ENCODE measurements around the gene TSPOAP1.
A peak's percentile ranks its signal among the peaks of the same experiment; 100 is the strongest.
"Not testable (repeated sequence)": the region's sequence is repeated elsewhere in the genome, so short reads cannot be mapped to it uniquely, and the experiment has no call there.

TSPOAP1 gene

GRCh38 chr17:58341136-58341860, 12.7 kb upstream of the TSPOAP1 start:
- FAIRE-seq; DNase-seq (ENCODE audit: insufficient read length, low spot score): not testable (repeated sequence)

GRCh38 chr17:58340405-58340876, 11.8 kb upstream of the TSPOAP1 start:
- no peak for FAIRE-seq

DNA sequence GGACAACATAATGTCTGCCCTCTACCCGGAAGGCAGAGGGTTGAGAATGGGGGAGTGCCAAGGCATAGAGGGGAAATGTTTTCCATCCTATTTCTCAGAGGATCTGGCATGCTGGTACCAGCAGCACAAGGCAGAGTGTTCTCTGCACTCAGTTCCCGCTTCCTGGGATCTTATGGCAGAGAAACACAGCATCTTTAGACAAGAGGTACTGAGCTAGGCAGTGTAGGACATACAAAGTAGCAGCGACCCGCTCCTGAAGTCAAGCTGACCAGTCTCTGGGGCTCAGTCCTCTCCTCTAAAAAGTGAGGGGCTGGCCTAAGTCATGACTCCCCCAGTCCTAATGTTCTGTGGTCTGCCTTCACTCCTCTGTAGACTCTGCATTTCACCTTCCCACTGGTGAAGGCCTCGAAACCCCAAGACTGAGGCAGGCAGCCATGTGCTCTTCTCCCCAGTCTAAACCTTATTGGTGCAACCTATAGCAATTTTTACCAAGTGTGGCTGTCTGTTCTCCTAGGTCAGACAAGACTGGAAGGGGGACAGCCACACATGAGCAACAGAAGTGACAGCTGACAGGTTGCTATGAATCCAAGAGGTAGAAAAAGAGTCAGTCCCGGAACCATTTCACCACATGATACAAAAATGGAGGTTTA, 11.3 kb upstream of the TSPOAP1 start:
- FAIRE-seq = peak; percentile 86
- no peak for DNase-seq (ENCODE audit: insufficient read length, low spot score)

More at GRCh38 chr17:58340405-58340876, 11.8 kb upstream of the TSPOAP1 start:
- no peak for DNase-seq (ENCODE audit: insufficient read length, low spot score)

GRCh38 chr17:58338841-58339754, 10.5 kb upstream of the TSPOAP1 start:
- FAIRE-seq = peak; percentile 88
- DNase-seq (ENCODE audit: insufficient read length, low spot score) = no peak

DNA sequence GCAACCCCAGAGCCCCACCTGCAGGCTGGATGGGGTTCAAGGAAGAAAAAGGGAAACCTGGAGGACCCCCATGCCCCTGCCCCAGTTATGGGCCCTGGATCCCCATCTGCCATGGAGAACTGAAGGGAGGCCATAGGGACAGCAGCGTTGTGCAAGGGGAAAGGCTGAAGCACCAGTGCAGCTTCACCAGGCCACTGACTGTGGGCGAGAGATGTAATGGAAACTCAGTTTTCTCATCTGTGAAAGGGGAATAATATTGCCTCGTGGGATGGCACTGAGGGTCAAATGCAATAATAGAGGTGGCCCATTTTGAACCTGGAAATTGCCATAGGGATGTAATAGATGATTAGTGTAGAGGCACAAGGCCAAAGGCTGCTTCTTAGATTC, 9.9 kb upstream of the TSPOAP1 start:
- DNase-seq (ENCODE audit: insufficient read length, low spot score) (no peak), FAIRE-seq (no peak)

DNA sequence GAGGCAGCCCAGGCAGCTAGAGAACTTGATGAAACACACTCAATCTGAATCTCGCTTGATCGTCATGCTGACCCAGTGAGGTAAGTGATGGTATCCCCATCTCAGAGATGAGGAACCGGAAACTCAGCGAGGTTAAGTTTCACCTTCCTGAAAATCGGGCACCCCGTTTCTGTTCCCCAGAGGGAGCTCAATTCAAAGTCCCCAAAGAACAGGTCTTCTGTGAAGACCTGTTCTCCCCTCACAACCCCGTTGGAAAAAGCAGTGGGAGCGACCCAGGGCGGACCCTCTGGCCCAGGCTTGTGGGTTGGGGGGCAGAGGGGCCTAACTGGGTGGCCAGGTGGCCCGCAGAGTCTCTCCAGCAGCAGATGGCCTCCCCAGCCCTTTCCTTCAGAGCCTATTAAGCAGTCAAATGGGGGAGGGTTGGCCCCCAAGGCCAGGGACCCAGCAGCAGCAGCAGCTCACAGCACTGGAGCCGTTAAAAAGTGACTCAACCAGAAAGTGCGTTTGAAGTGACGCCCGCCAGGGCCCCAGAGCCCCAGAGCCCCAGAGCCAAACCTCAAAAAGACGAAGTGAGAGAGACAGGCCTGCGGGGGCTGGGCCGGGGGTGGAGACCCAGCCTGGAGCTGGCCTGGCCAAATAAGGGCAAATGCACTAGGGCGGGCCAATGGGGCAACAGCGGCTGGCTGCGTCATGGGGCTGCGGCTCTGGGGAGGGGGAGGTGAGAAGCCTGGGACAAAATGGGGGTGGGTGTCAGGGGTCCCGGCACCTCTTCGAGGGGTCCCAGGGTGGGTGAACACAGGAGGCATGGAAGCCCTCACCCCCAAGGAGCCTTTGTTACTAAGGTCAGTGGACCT, 9.2 kb upstream of the TSPOAP1 start:
- no peak for DNase-seq (ENCODE audit: insufficient read length, low spot score)

GRCh38 chr17:58337210-58337599, 8.6 kb upstream of the TSPOAP1 start:
- FAIRE-seq = peak; percentile 59
- DNase-seq (ENCODE audit: insufficient read length, low spot score) = no peak

More for the DNA sequence above, 9.2 kb upstream of the TSPOAP1 start:
- peak; percentile 79 for FAIRE-seq

DNA sequence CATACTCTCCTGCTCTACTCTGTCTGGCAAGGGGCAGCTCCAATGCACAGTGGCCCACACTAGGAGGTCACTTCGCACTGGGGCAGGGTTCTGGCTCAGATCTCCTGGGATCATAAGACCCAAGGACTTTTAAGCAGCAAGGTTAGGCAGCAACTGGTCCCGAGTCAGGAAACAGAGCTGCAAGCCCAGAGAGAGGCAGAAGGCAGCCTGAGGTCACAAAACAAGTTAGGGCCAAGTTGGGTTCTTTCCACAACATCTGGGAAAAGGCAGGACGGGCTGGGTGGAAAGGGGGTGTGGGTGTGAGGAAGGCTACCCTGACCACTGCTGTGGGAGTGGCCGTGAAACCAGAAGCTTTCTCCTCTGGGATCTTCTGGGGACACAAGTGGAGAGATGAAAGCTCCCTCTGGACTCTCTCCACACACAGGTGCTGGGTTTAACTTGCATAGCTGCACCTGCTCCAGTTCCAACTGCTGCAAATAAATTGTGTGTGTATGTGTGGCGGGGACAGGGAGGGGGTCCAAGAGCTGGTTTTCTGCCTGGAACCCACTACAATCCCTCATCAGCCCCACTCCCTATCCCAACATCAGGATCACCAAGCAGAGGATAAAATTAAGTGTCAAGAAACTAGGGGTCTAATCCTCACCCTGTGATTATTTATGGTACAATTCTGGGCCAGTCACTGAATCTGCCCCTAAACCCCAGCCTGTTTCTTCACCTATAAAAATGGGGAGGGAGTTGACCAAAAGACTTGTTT, 8.0 kb upstream of the TSPOAP1 start:
- no peak for FAIRE-seq
- DNase-seq (ENCODE audit: insufficient read length, low spot score) = no peak

- DNase-seq (ENCODE audit: insufficient read length, low spot score) = no peak
- FAIRE-seq = peak; percentile 93
Observed at GRCh38 chr17:58335779-58336455, 7.3 kb upstream of the TSPOAP1 start.

GRCh38 chr17:58335061-58335731, 6.6 kb upstream of the TSPOAP1 start:
- no peak for DNase-seq (ENCODE audit: insufficient read length, low spot score)
- peak; percentile 61 for FAIRE-seq

- FAIRE-seq (no peak), DNase-seq (ENCODE audit: insufficient read length, low spot score) (no peak)
Observed at GRCh38 chr17:58334661-58335060, 6.1 kb upstream of the TSPOAP1 start.

DNA sequence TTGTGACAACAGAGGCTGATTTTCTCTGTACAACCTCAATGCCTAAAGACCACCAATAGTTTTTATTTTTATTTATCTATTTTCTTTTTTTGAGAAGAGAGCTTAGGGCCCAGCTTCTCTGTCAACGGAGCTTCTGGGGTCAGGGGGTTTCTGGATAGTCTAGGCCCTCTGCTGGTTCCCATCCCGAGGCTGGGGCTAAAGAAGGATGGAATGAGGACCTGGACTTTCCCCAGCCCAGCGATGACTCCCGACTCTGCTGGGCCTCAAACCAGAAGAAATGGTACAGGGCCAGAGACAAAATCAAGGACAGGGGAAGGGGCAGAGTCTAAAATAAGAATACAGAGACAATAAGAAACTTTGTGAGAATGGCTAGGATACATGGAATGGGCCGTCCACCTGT, 5.7 kb upstream of the TSPOAP1 start:
- no peak for DNase-seq (ENCODE audit: insufficient read length, low spot score)
- FAIRE-seq = no peak

- peak; percentile 66 for FAIRE-seq
- no peak for DNase-seq (ENCODE audit: insufficient read length, low spot score)
Observed at GRCh38 chr17:58333736-58334207, 5.2 kb upstream of the TSPOAP1 start.

DNA sequence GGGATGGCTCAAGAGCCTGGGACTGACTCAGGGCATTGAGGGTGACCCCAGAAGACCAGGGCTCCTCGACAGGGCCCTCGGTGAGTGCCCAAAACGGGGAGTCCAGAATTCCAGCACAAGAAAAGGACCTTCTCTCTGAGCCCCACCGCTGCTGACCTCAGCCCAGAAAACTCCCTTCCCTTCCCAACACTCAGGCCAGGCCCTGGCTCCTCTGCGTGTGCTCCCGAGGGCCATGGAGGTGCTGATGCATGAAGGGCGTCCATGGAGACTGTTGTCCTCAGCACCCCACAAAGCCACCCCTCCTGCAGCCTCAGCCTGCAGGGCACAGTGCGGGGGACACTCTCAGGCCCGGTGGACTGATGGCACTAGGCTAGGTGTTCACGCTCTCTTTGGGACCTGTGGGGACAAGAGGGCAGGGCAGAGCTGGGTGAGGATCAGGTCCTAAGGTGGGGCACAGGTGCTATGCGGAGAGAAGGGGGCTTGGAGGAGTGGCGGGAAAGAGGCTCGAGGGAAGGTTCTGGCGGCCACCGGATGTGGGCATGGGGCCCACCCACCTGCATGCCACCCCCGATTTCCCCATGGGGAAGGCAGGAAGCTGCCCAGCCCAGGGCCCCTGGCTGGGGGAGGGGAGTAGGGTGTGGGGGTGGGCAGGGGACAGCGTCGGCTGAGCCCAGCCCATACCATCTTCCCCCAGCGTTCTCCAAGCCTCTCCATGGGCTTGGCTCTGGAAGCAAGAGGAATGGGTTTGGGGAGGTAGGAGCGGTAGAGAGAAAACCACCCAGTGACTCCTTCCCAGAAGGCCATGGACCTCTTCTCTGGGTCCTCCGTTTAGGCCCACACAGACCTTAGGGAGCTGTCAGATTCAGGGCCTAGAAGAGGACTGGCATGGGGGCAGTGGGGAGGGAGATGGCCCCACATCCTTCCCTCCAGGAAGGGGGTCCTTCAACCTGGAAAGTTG, 4.5 kb upstream of the TSPOAP1 start:
- peak; percentile 35 for FAIRE-seq
- DNase-seq (ENCODE audit: insufficient read length, low spot score) = no peak

- FAIRE-seq (peak; percentile 86), DNase-seq (ENCODE audit: insufficient read length, low spot score) (no peak)
Observed at GRCh38 chr17:58331815-58332777, 3.5 kb upstream of the TSPOAP1 start.
